HUES6 (cell line): ENCODE results near the gene UTP15.

Source experiments
- H3K27ac ChIP-seq: 2 replicates; pipeline ENCODE4 v1.7.0; 2013; ENCODE audit warnings: low read depth, mild to moderate bottlenecking, low read length, inconsistent platforms
- H3K27me3 ChIP-seq: 2 replicates; pipeline ENCODE4 v1.6.1; 2013; ENCODE audit warnings: low read length; ENCODE audit not compliant: control insufficient read depth, insufficient read depth
- H3K36me3 ChIP-seq: 2 replicates; pipeline ENCODE4 v1.6.1; 2013; ENCODE audit warnings: low read length; ENCODE audit not compliant: control insufficient read depth, insufficient read depth
- H3K4me1 ChIP-seq: 2 replicates; pipeline ENCODE4 v1.6.1; 2013; ENCODE audit warnings: low read length; ENCODE audit not compliant: control insufficient read depth, insufficient read depth
- H3K4me3 ChIP-seq: 2 replicates; pipeline ENCODE4 v1.5.1; 2013; ENCODE audit warnings: low read depth, low read length
- H3K9ac ChIP-seq: one replicate; pipeline ENCODE4 v1.6.1; 2013; ENCODE audit warnings: mild to moderate bottlenecking, low read length
- H3K9me3 ChIP-seq: 2 replicates; pipeline ENCODE4 v1.6.1; 2013; ENCODE audit warnings: low read depth, low read length; ENCODE audit not compliant: control insufficient read depth, insufficient read depth

The UTP15 gene, protein sequence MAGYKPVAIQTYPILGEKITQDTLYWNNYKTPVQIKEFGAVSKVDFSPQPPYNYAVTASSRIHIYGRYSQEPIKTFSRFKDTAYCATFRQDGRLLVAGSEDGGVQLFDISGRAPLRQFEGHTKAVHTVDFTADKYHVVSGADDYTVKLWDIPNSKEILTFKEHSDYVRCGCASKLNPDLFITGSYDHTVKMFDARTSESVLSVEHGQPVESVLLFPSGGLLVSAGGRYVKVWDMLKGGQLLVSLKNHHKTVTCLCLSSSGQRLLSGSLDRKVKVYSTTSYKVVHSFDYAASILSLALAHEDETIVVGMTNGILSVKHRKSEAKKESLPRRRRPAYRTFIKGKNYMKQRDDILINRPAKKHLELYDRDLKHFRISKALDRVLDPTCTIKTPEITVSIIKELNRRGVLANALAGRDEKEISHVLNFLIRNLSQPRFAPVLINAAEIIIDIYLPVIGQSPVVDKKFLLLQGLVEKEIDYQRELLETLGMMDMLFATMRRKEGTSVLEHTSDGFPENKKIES

DNA sequence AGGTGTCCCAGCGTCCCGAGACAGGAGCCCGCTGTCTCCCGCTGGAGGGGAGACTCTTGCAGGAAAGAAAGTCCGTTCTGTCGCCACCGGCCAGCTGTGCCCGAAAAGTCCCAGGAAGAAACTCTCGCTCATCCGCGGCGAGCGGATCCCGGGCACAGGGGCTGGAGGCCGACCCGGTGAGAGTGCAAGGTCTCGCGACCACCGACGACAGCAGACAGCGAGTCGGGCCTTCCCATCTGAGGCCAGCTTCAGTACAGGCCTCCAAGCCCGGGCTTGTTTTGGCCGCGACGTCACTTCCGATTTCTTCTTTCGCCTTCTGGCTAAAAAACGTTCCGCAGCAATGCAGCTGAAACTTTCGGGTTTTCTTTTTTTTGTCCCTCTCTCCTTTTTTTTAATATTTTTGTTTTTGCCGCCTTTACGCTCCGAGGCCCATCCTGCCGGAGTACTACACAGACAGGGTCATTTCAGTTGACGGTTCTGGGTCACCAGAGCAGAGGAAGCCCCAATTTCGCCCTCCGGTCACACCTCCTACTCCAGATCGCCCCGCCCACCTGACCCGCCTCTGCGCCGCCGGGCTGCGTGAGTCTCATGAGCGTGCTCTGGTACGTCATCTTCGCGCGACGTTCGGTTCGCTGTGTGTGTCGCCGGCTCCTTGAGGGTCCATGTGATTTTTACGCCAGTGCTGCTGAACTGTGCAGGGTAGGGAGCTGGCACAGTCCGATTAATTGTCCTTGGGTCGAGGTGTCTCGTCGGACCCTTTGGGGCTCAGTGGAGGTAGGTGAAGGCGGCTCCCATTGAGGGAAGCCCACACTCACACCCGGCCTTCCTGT is at the start of gene UTP15, which contains the start of gene ANKRA2:
TSS of gene UTP15 (plus strand) at position 605 of the 830 bp plus-strand sequence. CDS start 1,602 bp downstream, outside the sequence.
TSS of gene ANKRA2 (minus strand) at position 501 of the 830 bp plus-strand sequence. CDS start 2,758 bp downstream, outside the sequence.
- peak within 1 kb of the TSS; percentile 41; the same call in 1 of the 2 replicates for H3K27ac ChIP-seq
- no peaks in the 10 kb centered on the region for H3K27me3 ChIP-seq
- H3K4me3 ChIP-seq, result peak within 1 kb of the TSS; percentile 90
- H3K36me3 ChIP-seq, result peaks cover 30% of the 10 kb centered on the region
- H3K4me1 ChIP-seq, result peaks cover 7% of the 10 kb centered on the region; the same call in 1 of the 2 replicates
- H3K9me3 ChIP-seq, result no peaks in the 10 kb centered on the region
- H3K9ac ChIP-seq, result peak within 1 kb of the TSS; percentile 83

DNA sequence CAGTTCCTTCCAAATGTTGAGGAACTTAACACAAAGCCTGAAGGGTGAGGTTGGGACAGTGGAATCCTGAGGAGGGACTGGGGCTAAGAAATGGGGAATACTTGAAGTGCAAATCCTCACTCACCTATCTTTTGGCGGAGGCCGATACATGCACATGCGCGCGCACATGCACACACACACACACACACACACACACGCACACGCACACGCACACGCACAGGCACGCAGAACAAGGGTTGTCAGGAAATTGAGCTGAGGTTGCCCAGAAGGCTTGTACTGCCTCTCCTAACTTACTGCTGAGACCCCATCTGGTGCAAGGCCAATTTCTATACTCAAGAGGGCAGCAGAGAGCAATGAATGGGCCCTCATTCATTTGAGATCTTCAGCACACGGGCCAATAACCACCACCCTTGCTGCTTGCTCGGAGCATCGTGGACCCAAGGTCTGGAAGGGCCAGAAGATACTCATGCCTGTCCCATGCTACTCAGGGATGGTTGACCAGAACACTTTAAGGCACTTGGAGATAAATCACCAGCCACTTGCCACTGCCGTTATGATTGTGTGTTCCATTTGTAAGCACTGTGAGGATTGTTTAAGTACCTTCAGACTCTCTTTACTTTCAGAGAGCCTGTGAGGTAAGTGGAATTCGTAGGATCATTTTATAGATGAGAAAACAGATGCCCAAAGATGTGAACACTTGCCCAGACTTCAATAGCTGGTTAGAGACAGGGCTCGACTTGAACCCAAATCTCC is 45.8 kb upstream of the UTP15 start:
- Histone ChIP-seq H3K27me3 (no peaks in the 10 kb centered on the region), H3K9me3 (no peaks in the 10 kb centered on the region), H3K36me3 (no peaks in the 10 kb centered on the region), H3K27ac (no peak overlapping the region), H3K4me1 (peaks cover 10% of the 10 kb centered on the region), H3K9ac (no peak overlapping the region), H3K4me3 (peak overlapping the region; percentile 38)

DNA sequence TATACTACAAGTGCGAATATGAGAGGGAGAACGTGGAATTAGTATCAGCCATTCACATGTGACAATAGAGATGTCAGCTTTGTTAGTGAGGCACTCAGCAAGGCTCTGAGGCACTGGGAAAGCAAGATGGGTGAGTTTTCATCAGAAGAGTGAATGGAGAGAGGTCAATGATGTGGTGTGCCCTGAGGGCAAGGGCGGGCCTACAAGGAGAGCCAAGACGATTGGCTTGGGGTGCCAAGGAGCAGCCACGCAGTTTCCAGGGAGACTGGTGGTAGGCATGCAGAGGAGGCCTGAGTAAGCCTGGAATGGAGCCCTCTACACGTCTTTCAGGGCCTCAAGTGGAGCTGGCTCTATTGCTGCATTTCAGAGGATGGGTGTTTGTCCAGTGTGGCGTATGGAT is 42.6 kb upstream of the UTP15 start:
- no peaks in the 10 kb centered on the region for H3K9me3 ChIP-seq

DNA sequence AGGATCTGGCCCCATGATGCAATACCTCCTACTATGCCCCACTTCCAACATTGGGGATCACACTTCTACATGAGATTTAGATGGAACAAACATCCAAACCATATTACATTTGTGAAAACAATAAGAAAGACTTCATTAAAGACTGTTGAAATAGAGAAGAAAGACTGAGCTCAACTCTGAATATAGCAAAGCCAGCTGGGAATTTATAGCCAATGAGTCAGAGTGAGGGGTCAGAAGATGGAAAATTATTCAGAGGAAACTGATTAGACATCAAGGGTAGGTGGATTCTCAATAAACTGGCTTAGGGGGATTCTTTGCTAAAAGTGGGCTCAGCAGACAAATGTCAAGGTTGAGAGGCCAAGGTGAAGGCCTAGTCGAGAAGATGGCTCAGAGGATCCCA is 41.7 kb upstream of the UTP15 start:
- Histone ChIP-seq H3K27me3 (no peaks in the 10 kb centered on the region), H3K9me3 (no peaks in the 10 kb centered on the region), H3K27ac (no peak overlapping the region)

More for the DNA sequence above, 42.6 kb upstream of the UTP15 start:
- H3K4me1 ChIP-seq, result peaks cover 4% of the 10 kb centered on the region; the same call in 1 of the 2 replicates
- H3K4me3 ChIP-seq, result no peak overlapping the region
- H3K36me3 ChIP-seq, result no peaks in the 10 kb centered on the region
- H3K27me3 ChIP-seq, result no peaks in the 10 kb centered on the region
- H3K9ac ChIP-seq, result no peak overlapping the region
- H3K27ac ChIP-seq, result no peak overlapping the region

DNA sequence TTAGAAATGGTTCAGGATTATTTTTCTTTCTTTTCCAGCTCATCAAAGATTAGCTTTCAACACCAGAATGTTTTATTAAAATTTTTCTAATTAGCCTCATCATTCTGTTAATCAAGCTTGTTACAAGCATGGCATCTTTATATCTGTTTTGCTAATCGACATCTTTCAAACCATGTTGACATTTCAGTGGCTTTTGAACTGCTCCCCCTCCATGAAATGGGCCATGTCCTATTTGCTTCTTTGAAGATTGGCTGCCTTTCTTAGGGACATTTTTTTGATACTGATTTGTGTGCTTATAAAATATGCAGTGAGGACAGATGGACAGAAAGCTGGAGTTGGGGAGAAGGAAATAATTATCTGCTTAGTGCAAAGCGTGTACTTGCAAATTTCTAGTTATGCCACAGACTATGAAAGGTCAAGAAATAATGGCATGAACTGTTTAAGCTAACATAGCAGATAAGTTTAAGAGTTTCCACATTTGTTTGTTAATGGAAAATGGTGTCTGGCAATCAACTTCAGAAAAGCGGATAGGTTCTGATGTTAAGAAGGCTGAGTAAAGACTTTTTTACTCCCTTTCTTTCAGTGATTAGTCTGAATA is 39.8 kb upstream of the UTP15 start:
- Histone ChIP-seq H3K27ac (no peak overlapping the region), H3K4me3 (no peak overlapping the region), H3K4me1 (peaks cover 16% of the 10 kb centered on the region; the same call in 1 of the 2 replicates), H3K36me3 (no peaks in the 10 kb centered on the region), H3K9me3 (no peaks in the 10 kb centered on the region), H3K9ac (no peak overlapping the region), H3K27me3 (no peaks in the 10 kb centered on the region)

More for the DNA sequence above, 41.7 kb upstream of the UTP15 start:
- H3K9ac ChIP-seq, result no peak overlapping the region
- no peak overlapping the region for H3K4me3 ChIP-seq
- peaks cover 13% of the 10 kb centered on the region; the same call in 1 of the 2 replicates for H3K4me1 ChIP-seq
- no peaks in the 10 kb centered on the region for H3K36me3 ChIP-seq

DNA sequence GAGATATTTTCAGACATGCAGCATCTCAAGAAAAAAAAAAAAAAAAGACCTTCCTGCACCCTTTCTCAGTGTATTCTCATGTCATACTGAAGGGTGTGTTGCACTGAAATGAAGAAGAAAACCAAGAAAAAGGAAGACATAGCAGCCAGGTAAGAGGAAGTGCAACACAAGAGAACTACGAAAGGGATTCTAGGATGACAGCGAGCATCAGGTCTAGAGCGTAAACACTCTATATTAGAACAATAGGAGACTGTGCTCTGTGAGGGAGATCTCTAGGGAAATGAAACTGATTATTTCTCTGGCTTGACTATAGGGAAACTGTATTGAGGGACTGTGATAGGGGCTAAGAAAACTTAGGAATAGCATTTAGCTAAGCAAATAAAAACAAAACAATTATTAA is 37.3 kb upstream of the UTP15 start:
- Histone ChIP-seq H3K9me3 (peaks cover 13% of the 10 kb centered on the region), H3K4me3 (no peak overlapping the region), H3K9ac (no peak overlapping the region), H3K27me3 (no peaks in the 10 kb centered on the region), H3K27ac (no peak overlapping the region), H3K4me1 (peaks cover 16% of the 10 kb centered on the region; the same call in 1 of the 2 replicates), H3K36me3 (no peaks in the 10 kb centered on the region)

DNA sequence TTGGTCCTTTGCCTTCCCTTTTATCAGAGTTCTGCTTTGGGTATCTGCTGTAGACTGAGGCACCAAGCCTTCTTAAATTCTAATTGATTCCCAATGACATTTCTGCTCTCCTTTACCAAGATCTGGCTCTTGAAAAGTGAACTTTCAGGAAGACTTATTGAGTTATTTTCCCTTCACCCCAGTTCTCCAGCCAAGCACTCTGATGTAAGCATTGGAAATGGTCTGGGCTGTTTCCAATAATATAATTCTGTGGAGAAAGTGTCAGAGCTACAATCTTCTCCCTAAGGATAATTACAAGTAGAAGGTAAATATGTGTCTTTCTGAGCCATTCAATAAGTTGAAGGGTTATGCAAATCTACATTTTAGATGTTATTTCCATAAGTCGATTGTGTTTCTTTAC is 36.5 kb upstream of the UTP15 start:
- H3K9me3 ChIP-seq, result peaks cover 15% of the 10 kb centered on the region
- H3K4me1 ChIP-seq, result peaks cover 16% of the 10 kb centered on the region; the same call in 1 of the 2 replicates
- no peak overlapping the region for H3K27ac ChIP-seq
- no peaks in the 10 kb centered on the region for H3K36me3 ChIP-seq
- H3K27me3 ChIP-seq, result no peaks in the 10 kb centered on the region
- H3K4me3 ChIP-seq, result no peak overlapping the region
- no peak overlapping the region for H3K9ac ChIP-seq

DNA sequence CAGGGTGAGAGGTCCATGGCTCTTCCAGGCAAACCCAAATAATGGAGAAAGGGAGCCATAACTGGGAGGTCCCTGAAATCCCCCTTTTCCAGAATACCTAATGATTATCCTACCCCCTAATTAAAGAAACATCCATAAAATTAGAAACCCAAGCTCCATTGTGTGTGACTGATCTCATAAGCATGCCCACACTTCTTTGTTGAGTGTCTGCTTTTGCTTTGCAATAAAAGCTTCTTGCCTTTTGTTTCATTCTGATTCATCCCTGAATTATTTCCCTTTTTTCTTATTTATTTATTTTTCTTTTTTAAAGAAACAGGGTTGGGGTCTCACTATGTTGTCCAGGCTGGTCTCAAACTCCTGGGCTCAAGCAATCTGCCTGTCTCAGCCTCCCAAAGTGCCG is 34.2 kb upstream of the UTP15 start:
- Histone ChIP-seq H3K27me3 (no peaks in the 10 kb centered on the region), H3K36me3 (no peaks in the 10 kb centered on the region), H3K27ac (no peak overlapping the region), H3K4me3 (no peak overlapping the region), H3K4me1 (peaks cover 16% of the 10 kb centered on the region; the same call in 1 of the 2 replicates), H3K9me3 (peaks cover 32% of the 10 kb centered on the region), H3K9ac (no peak overlapping the region)

DNA sequence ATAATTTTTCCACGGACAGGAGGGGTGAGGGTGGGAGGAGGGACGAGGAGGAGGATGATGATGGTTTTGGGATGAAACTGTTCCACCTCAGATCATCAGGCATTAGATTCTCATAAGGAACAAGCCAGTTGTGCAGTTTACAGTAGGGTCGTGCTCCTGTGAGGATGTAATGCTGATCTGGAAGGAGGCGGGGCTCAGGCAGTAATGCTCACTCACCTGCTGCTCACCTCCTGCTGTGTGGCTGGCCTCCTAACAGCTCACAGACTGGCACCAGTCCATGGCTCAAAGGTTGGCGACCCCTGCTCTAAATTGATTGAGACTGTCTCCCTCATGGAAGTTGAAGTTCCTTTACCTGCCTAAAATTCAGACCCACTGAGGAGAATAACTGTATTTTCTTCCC is 33.3 kb upstream of the UTP15 start:
- H3K27me3 ChIP-seq, result no peaks in the 10 kb centered on the region
- peaks cover 16% of the 10 kb centered on the region; the same call in 1 of the 2 replicates for H3K4me1 ChIP-seq
- no peak overlapping the region for H3K27ac ChIP-seq
- no peak overlapping the region for H3K9ac ChIP-seq
- H3K4me3 ChIP-seq, result no peak overlapping the region
- H3K9me3 ChIP-seq, result peaks cover 32% of the 10 kb centered on the region
- H3K36me3 ChIP-seq, result no peaks in the 10 kb centered on the region
